ENCODE results near the gene SNAP23.

DNA sequence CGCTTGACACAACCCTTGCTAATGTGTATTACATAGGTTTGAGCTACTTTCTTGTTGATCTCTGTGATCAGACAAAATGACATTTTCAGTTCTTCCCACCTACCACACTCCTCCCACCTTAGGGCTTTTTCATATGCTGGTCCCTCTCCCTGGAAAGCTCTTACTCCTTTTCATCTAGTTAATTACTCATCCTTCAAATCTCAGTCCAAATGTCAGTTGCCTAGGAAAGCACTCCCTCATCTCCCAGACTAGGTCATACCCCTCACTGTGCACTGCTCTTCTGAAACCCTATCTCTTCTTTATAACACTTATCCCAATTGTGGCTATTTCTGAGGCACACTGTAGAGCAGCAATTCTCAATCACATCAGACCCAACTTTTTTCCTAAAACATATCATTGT is 11.8 kb upstream of the SNAP23 start:
- TF ChIP-seq POLR2A (IDR thresholded peaks at IDR 0.05) (no peak), POLR2AphosphoS5 (IDR thresholded peaks at IDR 0.05) (no peak), EP300 (IDR thresholded peaks at IDR 0.05) (no peak)
- TF ChIP-seq, protein P1, sequence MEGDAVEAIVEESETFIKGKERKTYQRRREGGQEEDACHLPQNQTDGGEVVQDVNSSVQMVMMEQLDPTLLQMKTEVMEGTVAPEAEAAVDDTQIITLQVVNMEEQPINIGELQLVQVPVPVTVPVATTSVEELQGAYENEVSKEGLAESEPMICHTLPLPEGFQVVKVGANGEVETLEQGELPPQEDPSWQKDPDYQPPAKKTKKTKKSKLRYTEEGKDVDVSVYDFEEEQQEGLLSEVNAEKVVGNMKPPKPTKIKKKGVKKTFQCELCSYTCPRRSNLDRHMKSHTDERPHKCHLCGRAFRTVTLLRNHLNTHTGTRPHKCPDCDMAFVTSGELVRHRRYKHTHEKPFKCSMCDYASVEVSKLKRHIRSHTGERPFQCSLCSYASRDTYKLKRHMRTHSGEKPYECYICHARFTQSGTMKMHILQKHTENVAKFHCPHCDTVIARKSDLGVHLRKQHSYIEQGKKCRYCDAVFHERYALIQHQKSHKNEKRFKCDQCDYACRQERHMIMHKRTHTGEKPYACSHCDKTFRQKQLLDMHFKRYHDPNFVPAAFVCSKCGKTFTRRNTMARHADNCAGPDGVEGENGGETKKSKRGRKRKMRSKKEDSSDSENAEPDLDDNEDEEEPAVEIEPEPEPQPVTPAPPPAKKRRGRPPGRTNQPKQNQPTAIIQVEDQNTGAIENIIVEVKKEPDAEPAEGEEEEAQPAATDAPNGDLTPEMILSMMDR (IDR thresholded peaks at IDR 0.05), result no peak

Data from sigmoid colon (tissue), 4 donors.